GM21515 (cell line): Measurements from ENCODE around the gene SNX4.
"Not testable (repeated sequence)": the region's sequence is repeated elsewhere in the genome, so short reads cannot be mapped to it uniquely, and the experiment has no call there.

ENCODE experiments used
- ATAC-seq: cut with Tn5 transposase; IDR thresholded peaks from one replicate; pipeline ENCODE4 v1.9.1; 2021; ENCODE audit not compliant: unreplicated experiment

The SNX4 gene

DNA sequence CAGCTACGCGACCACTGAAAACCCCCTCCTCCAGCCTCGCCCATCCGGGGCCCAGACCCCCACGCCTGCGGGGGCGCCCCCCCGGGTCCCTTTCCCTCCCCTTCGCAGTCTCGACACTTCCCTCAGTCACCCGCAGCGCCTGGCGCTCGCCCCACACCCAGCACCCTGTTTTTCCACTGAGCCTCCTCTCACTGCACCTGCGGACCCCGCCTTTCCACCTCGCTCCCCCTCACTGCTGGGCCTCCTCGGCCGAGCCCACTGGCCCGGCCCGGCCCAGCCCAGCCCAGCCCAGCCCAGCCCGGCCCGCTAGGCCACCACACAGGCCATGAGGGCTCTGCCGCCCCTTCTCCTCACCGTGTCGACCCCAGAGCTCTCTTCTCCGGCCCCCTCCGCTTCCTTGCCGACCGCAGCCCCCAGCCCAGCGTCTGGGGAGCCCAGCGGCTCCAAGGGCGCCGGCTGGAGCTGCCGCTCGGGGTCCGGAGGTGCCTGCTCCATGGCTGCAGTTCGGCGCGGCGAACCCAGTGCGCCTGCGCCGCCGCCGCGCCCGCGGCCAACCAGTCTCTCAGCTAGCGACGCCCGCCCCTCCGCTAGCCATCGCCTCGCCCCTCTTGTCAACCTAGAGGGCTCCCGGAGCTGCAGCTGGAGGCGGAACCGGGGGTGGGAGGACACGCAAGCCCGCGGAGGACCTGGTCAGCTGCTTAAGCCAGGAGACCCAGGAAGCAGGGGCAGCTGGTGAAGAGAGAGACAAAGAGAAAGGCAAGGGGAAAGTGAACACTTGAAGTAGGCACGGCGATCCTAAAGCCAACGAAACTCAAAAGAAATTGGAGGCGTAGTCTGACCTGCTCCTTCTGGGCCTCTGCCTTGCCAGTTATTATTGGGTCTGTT, at the start of gene SNX4:
Gene SNX4 (minus strand): TSS at position 525 of the 885 bp plus-strand sequence. CDS start 30 bp downstream, at position 495.
- peak; percentile 87 for ATAC-seq

DNA sequence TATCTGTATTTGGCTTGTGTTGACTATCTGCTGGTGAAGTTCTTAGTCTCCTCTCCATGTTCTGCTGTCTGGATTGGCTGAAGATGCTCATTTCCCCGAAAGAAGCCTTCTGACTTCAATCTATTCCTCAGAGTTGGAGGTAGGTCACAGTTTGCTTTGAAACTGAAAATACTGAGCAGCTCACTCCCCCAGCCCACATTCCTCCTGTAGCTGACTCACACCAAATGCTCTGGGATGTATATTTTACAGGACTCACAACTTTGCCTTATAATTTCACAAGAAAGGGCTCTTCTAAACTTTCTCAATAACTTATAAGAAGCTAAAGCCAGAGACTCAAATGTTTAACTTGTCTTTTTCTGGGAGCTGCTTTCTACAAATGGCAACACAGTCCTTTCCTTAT, 36.3 kb upstream of the SNX4 start:
- ATAC-seq = no peak

GRCh38 chr3:125552401-125552800, 32.4 kb upstream of the SNX4 start:
- no peak for ATAC-seq

- no peak for ATAC-seq
Observed at GRCh38 chr3:125528920-125529319, 8.9 kb upstream of the SNX4 start.

DNA sequence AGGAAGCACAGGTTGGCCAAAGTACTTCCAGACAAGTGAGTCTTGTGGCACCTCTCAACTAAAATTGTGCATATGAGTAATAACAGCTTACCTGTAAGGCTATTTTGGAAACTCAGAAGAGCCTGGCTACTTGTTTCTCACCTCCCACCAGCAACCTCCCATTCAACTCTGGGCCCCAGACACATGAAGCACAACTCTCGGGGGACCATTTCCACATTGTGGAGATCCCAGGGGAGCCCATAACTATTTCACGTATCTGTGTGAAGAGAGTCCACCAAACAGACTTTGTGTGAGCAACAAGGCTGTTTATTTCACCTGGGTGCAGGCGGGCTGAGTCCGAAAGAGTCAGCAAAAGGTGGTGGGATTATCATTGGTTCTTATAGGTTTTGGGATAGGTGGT, 5.2 kb upstream of the SNX4 start:
- no peak for ATAC-seq

- ATAC-seq = not testable (repeated sequence)
Observed at GRCh38 chr3:125520563-125520919, 539 bp upstream of the SNX4 start.

GRCh38 chr3:125515421-125515820, 4.6 kb downstream of the SNX4 start:
- ATAC-seq = no peak

GRCh38 chr3:125513490-125514115, 6.4 kb downstream of the SNX4 start:
- ATAC-seq = no peak

GRCh38 chr3:125512135-125512920, 7.7 kb downstream of the SNX4 start:
- ATAC-seq = no peak

DNA sequence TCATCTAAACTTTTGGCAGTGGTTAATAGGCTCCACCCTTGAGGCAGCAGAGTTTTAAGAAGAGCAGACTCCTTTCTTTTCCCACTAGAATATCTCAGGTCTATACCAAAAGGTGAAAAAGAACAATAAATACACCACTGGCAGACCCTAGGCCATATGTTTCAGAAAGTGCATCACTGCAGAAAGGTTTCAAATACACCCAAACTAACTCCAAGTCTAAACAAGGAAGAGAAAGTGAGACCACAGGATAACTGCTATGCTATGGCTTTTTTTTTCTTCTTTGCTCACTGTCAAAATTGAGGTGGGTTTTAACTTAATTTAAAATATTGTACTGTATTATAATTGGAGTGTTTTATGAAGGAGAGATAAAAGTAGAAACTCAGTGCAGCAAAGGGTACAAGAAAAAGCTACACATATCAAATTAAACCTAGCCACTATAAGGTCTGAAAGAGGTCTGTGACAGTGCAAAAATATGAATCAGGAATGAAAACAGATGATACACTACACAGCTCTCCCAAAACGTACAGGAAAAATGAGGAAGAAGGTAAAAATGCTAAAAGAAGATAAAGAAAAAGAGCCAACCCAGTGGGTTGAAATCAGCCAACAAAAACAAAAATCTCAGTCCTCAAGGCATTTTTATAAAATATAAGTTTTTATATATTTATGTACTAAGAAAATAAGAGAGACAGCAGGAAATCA, 8.4 kb downstream of the SNX4 start:
- ATAC-seq = no peak

GRCh38 chr3:125507128-125507527, 12.9 kb downstream of the SNX4 start:
- no peak for ATAC-seq

- ATAC-seq = no peak
Observed at GRCh38 chr3:125498630-125499029, 21.4 kb downstream of the SNX4 start.

DNA sequence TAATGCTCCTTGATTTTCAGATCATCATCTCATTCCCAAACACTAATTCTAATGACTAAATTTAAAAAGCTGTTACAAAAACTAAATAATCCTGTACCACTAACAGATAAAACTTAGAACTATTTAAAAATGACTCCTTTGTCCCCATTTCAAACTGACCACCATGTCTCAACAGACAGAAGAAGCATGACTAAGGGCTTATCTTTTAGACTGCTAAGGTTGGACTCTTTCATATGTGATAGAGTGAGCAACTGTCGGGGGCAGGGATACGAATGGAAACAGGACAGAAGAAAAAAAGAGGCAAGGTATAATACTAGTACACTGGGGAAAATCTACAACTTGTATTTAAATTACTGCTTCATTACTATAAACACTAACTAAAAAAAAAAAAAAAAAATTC, 23.3 kb downstream of the SNX4 start:
- no peak for ATAC-seq

GRCh38 chr3:125482406-125482805, 37.6 kb downstream of the SNX4 start:
- ATAC-seq = no peak

- ATAC-seq = no peak
Observed at GRCh38 chr3:125481786-125482185, 38.2 kb downstream of the SNX4 start.

- ATAC-seq = not testable (repeated sequence)
Observed at GRCh38 chr3:125481375-125481759, 38.6 kb downstream of the SNX4 start.

GRCh38 chr3:125480656-125481374, 39.2 kb downstream of the SNX4 start:
- ATAC-seq = no peak

DNA sequence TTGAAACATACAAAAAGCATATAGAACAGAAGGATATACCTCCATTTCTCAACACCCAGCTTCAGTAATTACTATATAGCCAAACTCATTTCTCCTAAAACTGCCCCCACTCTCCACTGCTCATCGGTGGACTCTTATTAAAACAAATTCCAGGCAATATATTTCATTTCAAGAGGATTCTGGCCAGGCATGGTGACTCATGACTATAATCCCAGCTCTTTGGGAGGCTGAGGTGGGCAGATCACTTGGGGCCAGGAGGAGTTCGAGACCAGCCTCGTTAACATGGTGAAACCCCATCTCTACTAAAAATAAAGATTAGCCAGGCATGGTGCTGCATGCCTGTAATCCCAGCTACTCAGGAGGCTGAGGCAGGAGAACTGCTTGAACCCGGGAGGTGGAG, 40.9 kb downstream of the SNX4 start:
- ATAC-seq = no peak

GRCh38 chr3:125478326-125478725, 41.7 kb downstream of the SNX4 start:
- ATAC-seq = no peak

- no peak for ATAC-seq
Observed at GRCh38 chr3:125477701-125478100, 42.3 kb downstream of the SNX4 start.
